Parathyroid adenoma (tissue), 2 donors: ENCODE data around the gene PTDSS2.
A peak's percentile ranks its signal among the peaks of the same experiment; 100 is the strongest.

ENCODE experiments used
- H2AFZ ChIP-seq: fragments of 300-600 bp; sonication (generic); one replicate; pipeline ENCODE4 v1.7.0; 2017; ENCODE audit warnings: antibody characterized with exemption, mild to moderate bottlenecking
- H3K27ac ChIP-seq: fragments of 300-600 bp; sonication (generic); one replicate; pipeline ENCODE4 v1.7.0; 2017
- H3K27me3 ChIP-seq: fragments of 300-600 bp; sonication (generic); one replicate; pipeline ENCODE4 v1.7.0; 2017; ENCODE audit warnings: low read length; ENCODE audit not compliant: control insufficient read depth, insufficient read depth
- H3K36me3 ChIP-seq: fragments of 300-600 bp; sonication (generic); one replicate; pipeline ENCODE4 v1.7.0; 2017; ENCODE audit warnings: low read length; ENCODE audit not compliant: control insufficient read depth, insufficient read depth
- H3K4me1 ChIP-seq: fragments of 300-600 bp; sonication (generic); one replicate; pipeline ENCODE4 v1.7.0; 2017; ENCODE audit warnings: control low read depth
- H3K4me2 ChIP-seq: fragments of 300-600 bp; sonication (generic); one replicate; pipeline ENCODE4 v1.7.0; 2017; ENCODE audit warnings: low read length
- H3K4me3 ChIP-seq: fragments of 300-600 bp; sonication (generic); one replicate; pipeline ENCODE4 v1.7.0; 2017; ENCODE audit warnings: low read depth, low read length
- H3K79me2 ChIP-seq: fragments of 300-600 bp; sonication (generic); one replicate; pipeline ENCODE4 v1.7.0; 2017; ENCODE audit warnings: control low read depth
- H3K9ac ChIP-seq: fragments of 300-600 bp; sonication (generic); one replicate; pipeline ENCODE4 v1.7.0; 2017; ENCODE audit warnings: mild to moderate bottlenecking
- H3K9me3 ChIP-seq: fragments of 300-600 bp; sonication (generic); one replicate; pipeline ENCODE4 v1.7.0; 2017; ENCODE audit warnings: low read length; ENCODE audit not compliant: control insufficient read depth
- TF ChIP-seq, protein P1 (sequence below): fragments of 300-600 bp; sonication (generic); IDR thresholded peaks from one replicate; pipeline ENCODE4 v1.7.0; 2017; ENCODE audit warnings: antibody characterized with exemption, mild to moderate bottlenecking
- donor health status: primary hyperparathyroidism.

Gene PTDSS2

DNA sequence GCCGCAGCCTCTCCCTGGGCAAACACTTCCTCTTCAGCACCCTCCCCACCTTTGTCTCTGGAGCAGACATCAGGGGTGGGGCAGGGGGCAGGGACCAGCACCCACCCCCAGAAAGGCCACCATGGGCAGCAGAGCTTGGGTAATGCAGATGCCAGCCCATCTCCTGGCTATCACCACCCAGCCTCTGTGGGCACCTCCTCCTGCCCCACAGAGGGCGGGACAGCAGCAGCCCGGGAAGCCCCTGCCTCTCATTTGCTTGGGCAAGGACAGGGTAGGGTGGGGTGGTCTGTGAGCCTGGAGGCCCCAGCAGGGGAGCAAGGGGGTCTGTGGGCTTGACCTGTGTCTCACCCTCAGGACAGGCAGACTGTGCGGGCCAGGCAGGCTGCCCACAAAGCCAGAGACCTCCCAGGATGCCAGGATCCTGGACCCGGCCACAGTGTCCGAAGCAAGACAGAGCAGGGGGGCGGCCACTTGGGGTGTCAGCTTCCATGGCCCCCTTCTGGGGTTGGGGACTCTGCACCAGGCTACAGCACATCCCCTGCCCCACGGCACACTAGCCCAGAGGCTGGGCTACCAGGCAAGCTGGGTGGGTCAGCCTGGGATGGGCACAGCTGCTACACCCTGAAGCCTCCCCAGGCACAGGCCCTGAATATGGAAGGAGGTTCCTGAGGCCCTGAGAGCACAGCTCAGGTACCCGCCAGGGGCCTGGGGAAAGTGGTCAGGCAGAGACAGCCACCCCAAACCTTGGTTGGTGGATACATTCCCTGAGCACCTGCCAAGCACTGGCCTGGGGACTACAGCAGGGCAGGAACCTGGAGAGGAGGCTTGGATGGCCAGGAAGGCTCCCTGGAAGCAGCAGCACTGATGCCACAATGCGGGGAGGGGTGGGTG lies 52.5 kb downstream of the PTDSS2 start:
- Histone ChIP-seq H3K36me3 (no peaks in the 10 kb centered on the region), H3K4me3 (no peak overlapping the region), H3K27me3 (no peaks in the 10 kb centered on the region), H3K9me3 (no peaks in the 10 kb centered on the region), H3K27ac (no peak overlapping the region), H3K9ac (no peak overlapping the region), H3K79me2 (peaks cover 12% of the 10 kb centered on the region), H2AFZ (no peak overlapping the region), H3K4me2 (no peak overlapping the region), H3K4me1 (peaks cover 12% of the 10 kb centered on the region)
- TF ChIP-seq, protein P1, sequence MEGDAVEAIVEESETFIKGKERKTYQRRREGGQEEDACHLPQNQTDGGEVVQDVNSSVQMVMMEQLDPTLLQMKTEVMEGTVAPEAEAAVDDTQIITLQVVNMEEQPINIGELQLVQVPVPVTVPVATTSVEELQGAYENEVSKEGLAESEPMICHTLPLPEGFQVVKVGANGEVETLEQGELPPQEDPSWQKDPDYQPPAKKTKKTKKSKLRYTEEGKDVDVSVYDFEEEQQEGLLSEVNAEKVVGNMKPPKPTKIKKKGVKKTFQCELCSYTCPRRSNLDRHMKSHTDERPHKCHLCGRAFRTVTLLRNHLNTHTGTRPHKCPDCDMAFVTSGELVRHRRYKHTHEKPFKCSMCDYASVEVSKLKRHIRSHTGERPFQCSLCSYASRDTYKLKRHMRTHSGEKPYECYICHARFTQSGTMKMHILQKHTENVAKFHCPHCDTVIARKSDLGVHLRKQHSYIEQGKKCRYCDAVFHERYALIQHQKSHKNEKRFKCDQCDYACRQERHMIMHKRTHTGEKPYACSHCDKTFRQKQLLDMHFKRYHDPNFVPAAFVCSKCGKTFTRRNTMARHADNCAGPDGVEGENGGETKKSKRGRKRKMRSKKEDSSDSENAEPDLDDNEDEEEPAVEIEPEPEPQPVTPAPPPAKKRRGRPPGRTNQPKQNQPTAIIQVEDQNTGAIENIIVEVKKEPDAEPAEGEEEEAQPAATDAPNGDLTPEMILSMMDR = no peak

DNA sequence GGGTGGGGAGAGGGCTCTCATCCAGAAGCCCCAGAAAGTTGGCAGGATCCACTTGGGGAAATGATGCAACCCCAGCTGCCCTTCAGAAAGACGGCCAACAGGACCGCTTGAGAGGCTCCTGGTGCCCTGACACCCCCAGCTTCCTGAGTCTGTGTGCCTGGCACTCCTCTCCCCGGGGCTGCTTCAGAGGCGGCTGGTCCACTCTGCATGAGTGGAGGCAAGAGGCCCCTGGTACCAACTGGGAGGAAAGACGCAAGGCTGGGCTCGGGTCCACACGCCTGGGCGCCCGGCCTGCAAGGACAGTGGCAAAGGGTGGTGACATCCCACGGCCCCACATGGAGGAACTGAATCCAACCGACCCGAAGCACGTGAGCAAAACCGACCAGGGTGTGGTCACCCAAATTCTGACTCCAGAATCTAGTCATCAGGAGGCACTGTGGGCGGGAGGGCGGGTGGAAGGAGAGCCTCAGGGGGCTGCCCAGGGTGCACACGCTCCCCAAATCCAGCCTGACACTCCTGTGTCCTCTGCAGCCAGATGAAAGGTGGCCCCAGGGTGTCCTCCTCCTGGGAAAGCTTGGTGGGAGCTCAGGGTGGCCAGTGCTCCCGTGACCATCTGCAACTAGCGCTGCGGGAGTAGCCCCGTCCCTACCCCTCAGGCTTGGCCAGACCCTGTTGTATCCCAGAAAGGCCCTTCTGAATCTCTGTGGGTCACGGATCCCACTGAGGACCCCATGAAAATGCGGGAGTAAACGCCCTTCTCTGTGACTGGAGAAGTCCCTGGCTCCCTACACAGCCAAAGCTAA lies 53.3 kb downstream of the PTDSS2 start:
- no peak overlapping the region for H3K9ac ChIP-seq
- no peaks in the 10 kb centered on the region for H3K36me3 ChIP-seq
- peaks cover 8% of the 10 kb centered on the region for H3K4me1 ChIP-seq
- H3K4me2 ChIP-seq = no peak overlapping the region
- H3K4me3 ChIP-seq = no peak overlapping the region
- H3K9me3 ChIP-seq = no peaks in the 10 kb centered on the region
- H3K79me2 ChIP-seq = peaks cover 12% of the 10 kb centered on the region
- H3K27me3 ChIP-seq = no peaks in the 10 kb centered on the region
- no peak overlapping the region for H3K27ac ChIP-seq
- TF ChIP-seq, protein P1 = no peak
- no peak overlapping the region for H2AFZ ChIP-seq

DNA sequence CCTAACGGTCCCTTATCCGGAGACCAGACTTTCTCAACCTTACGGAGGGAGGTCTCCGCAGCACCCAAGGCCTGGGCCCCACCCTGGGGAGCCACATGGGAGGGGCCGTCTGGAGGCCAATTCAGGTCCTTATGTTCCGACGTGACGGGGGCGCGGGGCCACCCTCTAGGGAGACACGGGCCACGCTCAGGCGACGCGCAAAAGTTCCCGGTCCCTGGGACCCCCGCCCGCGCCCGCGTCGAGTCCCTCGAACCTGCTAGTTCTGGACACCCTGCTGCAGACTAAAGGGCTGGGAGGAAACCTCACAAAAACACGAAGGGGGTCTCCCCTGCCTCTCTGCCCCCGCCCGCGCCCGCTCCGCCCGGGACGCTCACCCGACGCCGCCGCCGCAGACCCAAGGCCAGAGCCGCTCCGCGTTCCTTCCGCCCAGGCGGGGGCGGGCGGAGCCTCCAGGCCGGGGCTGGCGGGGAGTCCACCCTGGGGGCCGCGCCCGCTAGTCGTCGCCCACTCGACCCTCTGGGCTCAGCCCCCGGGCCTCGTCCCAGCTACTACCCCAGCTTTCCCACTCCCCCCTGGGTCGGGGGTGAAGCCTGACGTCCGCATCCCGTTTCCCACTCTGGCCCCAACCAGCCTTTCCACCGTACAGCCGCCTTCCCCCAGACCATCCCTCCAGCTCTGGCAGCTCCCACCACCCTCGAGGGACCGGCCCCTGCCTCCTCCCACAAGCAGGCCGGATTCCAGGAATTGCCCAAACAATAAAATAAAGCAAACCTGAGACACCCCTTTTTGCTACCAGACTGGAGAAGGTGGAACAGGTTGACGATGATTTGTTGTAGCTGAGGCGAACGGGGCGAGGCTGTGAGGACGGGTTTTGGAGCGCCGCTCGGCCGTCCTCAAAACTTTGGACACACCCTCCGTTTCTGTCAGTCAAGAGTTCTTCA lies 54.2 kb downstream of the PTDSS2 start:
- TF ChIP-seq, protein P1 = no peak
- Histone ChIP-seq H3K27me3 (no peaks in the 10 kb centered on the region), H3K4me3 (peak overlapping the region; percentile 9), H3K9ac (no peak overlapping the region), H3K36me3 (no peaks in the 10 kb centered on the region), H3K9me3 (no peaks in the 10 kb centered on the region), H3K4me2 (peak overlapping the region; percentile 31), H3K4me1 (no peaks in the 10 kb centered on the region), H2AFZ (no peak overlapping the region), H3K79me2 (peaks cover 12% of the 10 kb centered on the region), H3K27ac (no peak overlapping the region)

DNA sequence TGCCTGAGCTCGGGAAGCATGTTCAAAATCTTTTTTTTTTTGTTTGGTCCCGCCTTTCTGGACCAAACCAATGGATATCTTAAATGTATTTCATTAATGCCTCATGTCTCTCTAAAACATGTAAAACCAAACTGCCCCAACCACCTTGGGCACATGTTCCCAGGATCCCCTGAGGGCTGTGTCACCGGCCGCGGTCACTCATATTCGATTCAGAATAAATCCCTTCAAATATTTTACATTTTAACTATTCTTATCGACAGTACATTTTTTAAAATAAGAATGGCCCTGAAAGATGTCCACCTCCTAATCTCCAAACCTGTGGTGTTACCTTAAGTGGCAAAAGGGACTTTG lies 54.9 kb downstream of the PTDSS2 start:
- Histone ChIP-seq H3K79me2 (peaks cover 12% of the 10 kb centered on the region), H3K4me2 (no peak overlapping the region), H3K9ac (no peak overlapping the region), H2AFZ (no peak overlapping the region), H3K27me3 (no peaks in the 10 kb centered on the region), H3K4me1 (no peaks in the 10 kb centered on the region), H3K36me3 (no peaks in the 10 kb centered on the region), H3K27ac (no peak overlapping the region), H3K4me3 (peak overlapping the region; percentile 9), H3K9me3 (no peaks in the 10 kb centered on the region)
- TF ChIP-seq, protein P1 = no peak
